GM21737 (cell line): Measurements from ENCODE around the gene NUDT14.

ENCODE experiments used
- ATAC-seq: cut with Tn5 transposase; IDR thresholded peaks from one replicate; pipeline ENCODE4 v1.9.1; 2021; ENCODE audit warnings: mild to moderate bottlenecking, moderate library complexity; ENCODE audit not compliant: unreplicated experiment

The NUDT14 gene

GRCh38 chr14:105160776-105161175 is 20.3 kb downstream of the NUDT14 start:
- ATAC-seq, result no peak

DNA sequence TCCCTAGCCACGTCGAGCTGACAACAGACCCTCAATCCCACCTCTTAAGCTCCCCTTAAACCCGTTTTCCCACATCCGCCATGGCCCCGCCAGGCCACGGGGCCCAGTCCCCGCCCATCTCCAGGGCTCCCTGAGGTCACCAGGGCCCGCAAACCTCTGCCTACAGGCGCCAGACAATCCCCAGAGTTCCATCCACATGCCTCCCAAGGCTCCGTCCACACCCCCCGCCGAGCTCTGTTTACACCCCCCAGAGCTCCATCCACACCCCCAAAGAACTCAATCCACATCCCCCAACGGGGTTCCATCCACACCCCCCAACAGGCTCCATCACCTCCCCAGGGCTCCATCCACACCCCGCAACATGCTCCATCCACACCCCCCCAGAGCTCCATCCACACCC is 21.8 kb downstream of the NUDT14 start:
- no peak for ATAC-seq

GRCh38 chr14:105158794-105159193 is 22.3 kb downstream of the NUDT14 start:
- ATAC-seq, result no peak

GRCh38 chr14:105157872-105158271 is 23.2 kb downstream of the NUDT14 start:
- ATAC-seq, result no peak

DNA sequence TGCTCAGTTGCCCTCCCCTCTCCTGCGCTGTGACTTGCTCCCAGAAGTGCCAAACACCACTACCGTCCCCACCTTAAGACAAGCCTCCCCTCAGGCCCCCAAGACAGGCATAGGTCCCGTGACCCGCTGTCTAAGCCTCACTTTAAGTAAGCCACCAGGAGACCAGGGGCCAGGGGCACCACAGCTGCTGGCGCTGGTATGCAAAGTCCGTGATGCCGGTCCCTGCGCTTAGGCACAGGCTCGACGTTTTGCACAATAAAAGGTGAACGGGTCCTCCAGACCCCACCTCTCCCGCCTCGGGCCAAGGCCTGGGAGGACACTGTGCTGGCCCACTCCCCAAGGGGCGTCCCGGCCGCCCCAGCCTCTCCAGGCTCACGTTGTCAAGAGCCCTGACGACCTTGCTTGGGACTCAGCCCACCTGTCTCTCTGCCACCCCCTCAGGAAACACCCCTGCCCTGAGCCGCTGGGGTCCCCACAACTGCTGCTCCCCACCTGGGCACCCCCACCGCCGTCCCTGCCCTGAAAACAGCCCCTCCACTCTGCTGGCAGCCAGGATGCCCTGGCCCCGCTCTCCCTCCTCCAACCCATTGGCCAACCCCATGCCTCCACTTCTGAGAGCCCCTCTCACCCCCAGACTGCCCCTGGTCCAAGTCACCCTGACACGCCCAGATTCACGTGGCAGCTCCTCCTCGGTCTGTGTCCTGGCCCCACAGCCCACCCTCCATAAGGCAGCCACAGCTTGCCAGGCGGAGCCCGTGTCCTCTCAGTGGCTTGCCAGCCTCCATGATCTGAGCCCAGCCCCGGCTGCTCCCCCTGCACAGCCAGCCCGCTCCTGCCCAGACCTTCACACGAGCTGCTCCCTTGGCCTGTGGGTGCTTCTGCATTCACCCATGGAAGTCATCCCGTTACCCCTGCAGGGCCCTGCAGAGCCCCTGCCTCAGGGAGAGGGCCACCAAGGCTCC is 24.4 kb downstream of the NUDT14 start:
- no peak for ATAC-seq

DNA sequence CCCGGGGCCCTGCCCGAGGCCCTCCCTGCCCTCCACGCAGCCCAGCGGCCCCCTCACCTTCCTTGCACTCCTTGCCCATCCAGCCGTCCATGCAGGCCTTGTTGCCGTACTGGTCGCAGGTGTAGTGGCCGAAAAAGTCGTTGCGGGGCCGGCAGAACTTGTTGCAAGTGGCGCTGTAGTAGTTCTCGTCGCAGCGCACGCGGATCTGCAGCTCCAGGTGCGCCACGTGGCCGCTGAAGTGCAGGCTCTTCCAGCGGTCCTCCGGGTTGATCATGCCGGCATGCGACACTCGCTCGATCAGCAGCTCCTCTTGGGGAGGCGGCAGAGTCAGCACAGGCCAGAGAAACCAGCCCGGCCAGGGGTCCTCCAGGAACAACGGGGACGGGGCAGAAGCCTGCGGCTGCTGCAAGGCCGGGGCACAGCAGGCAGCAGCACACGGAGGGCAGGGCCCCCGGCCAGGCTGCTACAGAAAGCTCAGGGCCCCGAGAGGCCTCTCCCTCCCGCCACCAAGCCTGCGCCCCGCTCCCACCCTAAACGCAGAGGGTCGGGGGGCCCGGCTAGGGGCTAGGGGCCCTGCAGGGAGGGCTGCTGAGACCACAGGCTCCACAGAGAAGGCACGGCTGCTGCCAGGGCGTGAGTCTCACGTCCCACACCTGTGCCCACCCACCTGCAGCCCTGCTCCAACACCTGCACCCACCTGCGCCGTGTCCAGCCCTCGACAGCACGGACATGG is 25.3 kb downstream of the NUDT14 start:
- no peak for ATAC-seq

- ATAC-seq, result no peak
These were observed 26.0 kb downstream of the NUDT14 start for GRCh38 chr14:105155071-105155651.

DNA sequence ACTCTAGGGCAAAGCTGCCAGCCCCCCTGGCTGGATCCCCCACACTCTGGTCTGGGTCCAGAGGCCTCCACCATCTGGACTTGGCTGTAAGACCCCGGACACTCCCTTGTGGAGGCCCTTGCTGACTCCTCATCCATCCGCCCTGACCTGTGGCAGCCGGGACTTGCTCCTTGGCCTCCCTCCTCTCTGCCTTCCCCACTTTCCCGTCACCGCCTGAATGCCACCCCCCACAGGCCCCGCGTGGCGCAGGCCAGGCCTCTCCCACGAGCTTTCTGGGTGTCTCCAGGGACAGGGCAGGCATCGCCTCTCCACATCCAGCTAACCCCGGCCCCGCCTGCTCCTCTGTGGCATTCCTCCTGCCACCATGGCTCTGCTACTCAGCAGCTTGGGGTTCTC is 26.6 kb downstream of the NUDT14 start:
- ATAC-seq, result no peak

GRCh38 chr14:105153739-105154475 is 27.2 kb downstream of the NUDT14 start:
- no peak for ATAC-seq

- ATAC-seq, result no peak
These were observed 27.8 kb downstream of the NUDT14 start for GRCh38 chr14:105153331-105153731.

GRCh38 chr14:105152794-105153241 is 28.3 kb downstream of the NUDT14 start:
- ATAC-seq, result no peak

DNA sequence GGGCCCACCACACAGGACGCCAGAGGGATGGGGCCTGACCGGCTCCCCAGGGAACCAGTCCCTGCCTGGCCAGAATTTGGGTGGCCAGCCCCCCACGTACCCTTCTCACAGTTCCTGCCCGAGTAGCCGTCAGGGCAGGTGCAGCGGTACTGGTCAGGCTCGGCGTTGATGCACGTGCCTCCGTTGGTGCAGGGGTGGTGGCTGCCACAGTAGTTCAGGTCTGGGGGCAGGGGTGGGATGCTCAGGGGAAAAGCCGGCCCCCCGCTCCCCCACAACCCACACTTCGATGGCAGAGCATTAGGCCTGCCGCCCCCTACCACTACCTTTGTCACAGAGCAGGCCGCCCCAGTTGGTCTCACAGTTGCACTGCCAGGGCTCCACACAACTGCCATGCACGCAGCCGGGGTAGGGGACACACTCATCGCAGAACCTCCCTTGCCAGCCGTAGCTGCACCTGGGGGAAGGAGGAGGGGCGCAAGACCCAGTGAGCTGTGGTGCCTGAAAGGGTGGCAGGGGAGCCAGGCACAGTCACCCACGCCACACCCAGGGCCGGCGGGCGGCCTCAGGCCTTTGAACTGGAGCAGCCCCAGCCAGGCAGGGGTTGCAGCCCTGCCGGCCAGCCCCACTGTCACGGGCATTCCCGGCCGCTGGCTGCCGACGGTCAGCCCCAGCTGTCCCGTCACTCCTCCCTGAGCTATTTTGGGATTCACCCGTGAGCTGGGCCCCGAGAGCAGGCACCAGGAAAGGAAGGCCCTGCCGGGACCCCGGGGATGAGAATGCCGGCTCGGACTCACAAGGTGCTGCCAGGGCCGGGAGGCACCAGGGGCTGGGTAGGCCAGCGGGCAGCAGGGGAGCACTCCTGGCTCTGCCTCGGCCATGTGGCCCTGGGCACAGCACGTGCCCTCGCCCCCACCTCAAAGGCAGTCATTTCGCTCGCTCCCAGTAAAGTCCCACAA is 29.0 kb downstream of the NUDT14 start:
- ATAC-seq, result no peak

GRCh38 chr14:105151084-105151837 is 29.9 kb downstream of the NUDT14 start:
- ATAC-seq, result no peak

DNA sequence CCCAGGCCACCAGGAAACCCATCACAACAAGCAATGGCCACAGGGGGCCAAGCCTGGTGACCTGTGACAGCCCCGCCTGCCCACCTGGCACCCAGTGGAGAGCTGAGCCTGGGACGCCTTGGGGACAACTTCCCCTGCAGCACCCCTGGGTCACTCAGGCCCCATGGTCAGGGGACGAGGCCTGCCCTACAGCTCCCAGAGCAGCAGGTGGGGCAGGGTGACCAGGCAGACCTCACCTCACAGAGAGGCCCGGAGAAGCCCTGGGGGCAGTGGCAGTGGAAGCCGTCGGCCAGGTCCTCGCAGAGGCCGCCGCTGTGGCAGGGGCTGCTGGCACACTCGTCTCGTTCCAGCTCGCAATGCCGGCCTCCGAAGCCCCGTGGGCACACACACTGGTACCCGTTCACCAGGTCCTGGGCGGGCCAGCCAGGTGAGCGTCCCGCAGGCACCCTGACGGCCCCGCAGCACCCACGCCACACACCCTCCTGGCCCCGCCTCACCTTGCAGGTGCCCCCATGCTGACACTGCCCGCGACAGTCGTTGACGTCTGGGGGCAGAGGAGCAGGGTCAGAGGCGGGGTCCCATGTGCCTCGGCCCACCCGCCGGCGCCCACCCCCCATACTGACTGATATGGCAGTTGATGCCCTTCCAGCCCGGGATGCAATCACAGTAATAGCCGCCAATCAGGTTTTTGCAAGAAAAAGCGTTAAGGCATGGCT is 30.6 kb downstream of the NUDT14 start:
- ATAC-seq, result no peak

DNA sequence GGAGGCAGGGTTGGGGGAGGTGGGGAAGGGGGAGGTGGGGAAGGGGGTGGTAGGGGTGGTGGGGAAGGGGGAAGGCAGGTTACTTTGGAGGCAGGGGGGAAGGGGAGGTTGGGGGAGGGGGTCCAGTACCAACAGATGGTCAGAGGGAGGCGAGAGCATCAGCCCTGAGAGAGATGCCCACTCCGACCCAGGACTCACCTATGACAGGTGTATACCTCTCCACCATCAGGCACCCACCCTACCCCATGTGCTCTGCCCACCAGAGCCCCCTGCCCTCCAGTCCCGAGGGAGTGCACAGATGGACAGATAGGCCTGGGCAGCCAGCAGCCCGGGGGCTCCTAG is 31.1 kb downstream of the NUDT14 start:
- ATAC-seq, result no peak

DNA sequence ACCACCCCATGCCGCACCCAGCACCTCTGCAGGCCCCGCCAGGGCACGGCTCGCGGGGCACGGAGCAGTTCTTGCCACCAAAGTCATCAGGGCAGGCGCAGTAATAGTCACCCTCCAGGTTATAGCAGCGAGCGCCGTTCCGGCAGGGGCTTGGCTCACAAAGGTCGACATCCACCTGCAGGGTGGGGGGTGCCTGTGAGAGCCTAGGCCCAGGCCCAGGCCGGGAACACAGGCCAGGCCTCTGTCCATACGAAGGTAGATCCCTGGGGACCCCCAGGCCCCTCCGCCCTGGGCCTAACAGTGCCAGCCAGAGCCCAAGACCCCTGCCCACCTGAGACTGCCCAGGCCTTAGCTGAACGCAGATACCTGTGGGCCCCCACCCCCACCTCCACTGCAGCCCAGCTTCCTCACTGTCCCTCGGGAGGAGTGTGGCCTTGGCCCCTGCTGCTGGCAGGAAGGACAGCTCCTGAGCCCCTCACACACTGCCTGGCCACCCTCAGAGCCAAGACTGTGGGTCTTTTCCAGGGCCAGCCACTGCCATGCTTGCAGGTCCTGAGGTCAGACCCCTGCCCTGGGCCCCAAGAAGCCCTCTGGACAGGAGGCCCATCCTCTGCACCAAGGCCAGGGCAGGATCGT is 31.8 kb downstream of the NUDT14 start:
- ATAC-seq, result no peak

DNA sequence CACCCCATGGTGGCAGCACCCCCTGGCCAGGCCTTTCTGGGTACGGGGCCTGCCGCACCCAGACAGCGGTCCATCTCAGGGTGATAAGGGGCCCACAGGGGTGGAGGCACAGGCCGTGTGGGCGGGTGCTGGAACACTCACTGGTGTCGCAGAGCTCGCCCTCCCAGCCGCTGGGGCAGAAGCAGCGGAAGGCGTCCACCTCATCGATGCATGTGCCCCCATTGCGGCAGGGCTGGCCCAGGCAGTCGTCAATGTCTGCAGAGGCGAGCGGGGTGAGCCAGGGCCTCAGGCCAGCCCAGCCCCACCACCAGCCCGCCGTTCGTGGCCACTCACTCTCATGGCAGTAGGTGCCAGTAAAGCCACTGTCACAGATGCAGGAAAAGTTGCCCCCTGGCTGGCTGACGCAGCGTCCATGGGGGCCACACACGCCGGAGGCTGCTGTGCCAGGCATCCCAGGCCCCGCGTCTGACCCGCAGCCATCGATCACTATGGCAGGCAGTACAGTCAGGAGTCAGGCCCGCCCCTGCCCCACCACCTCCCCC is 32.4 kb downstream of the NUDT14 start:
- ATAC-seq, result no peak
